ENCODE measurements around the gene NR4A2. TPM values are rescaled to one million over a fixed set of nuclear protein-coding genes. Genes with fewer than 3 reads are reported as not detected.

The NR4A2 gene
- polyA plus RNA-seq, 1 experiment, result 0.93 TPM

- peak; percentile 81 for DNase-seq (ENCODE audit: low read depth, low spot score)
- Histone ChIP-seq H3K9me3 (ENCODE audit: control insufficient read depth, insufficient read depth, low read length) (no peaks in the 10 kb centered on the region; the same call in 1 of the 2 replicates), H3K4me3 (ENCODE audit: low read depth, low read length) (peak overlapping the region; percentile 79)
Observed at GRCh38 chr2:156334496-156335478, 2.3 kb upstream of the NR4A2 start.

GRCh38 chr2:156333951-156334495 lies 1.5 kb upstream of the NR4A2 start:
- Histone ChIP-seq H3K27ac (ENCODE audit: low read depth, low read length) (peak overlapping the region; percentile 99), H3K9me3 (ENCODE audit: control insufficient read depth, insufficient read depth, low read length) (peaks cover 5% of the 10 kb centered on the region; the same call in 1 of the 2 replicates), H3K27me3 (ENCODE audit: control insufficient read depth, insufficient read depth, low read length) (peaks cover 4% of the 10 kb centered on the region), H3K4me3 (ENCODE audit: low read depth, low read length) (peak overlapping the region; percentile 79)
- CTCF ChIA-PET, result interaction anchor here (0.6 to 7.7 kb wide), 31 partner anchors 9 to 1722 kb away, joined by 3 to 159 read pairs (median 7); no protein-coding TSS in a partner anchor
- DNase-seq (ENCODE audit: low read depth, low spot score), result no peak
- peak; percentile 15; the same call in 1 of the 2 replicates for TF ChIP-seq CTCF (IDR thresholded peaks at IDR 0.05; ENCODE audit: low read depth, low read length)
- POLR2A ChIA-PET, result interaction anchor here (0.8 to 2.0 kb wide), 7 partner anchors 9 to 256 kb away, joined by 3 to 13 read pairs (median 5); no protein-coding TSS in a partner anchor

More at GRCh38 chr2:156334496-156335478, 2.3 kb upstream of the NR4A2 start:
- H3K27ac ChIP-seq (ENCODE audit: low read depth, low read length), result peak overlapping the region; percentile 99
- H3K27me3 ChIP-seq (ENCODE audit: control insufficient read depth, insufficient read depth, low read length), result peaks cover 4% of the 10 kb centered on the region
- peak; percentile 17; the same call in 1 of the 2 replicates for TF ChIP-seq CTCF (IDR thresholded peaks at IDR 0.05; ENCODE audit: low read depth, low read length)
- POLR2A ChIA-PET, result interaction anchor here (0.6 to 2.0 kb wide), 7 partner anchors 15 to 255 kb away, joined by 3 to 13 read pairs (median 5); no protein-coding TSS in a partner anchor
- CTCF ChIA-PET, result interaction anchor here (0.6 to 7.7 kb wide), 88 partner anchors 9 to 1721 kb away, joined by 3 to 159 read pairs (median 5); partner anchors contain the start of gene GALNT5

GRCh38 chr2:156333274-156333950 lies 891 bp upstream of the NR4A2 start:
- no peak for TF ChIP-seq CTCF (IDR thresholded peaks at IDR 0.05; ENCODE audit: low read depth, low read length)
- no peak for DNase-seq (ENCODE audit: low read depth, low spot score)
- H3K27me3 ChIP-seq (ENCODE audit: control insufficient read depth, insufficient read depth, low read length), result peaks cover 4% of the 10 kb centered on the region
- peak overlapping the region; percentile 99 for H3K27ac ChIP-seq (ENCODE audit: low read depth, low read length)
- POLR2A ChIA-PET, result interaction anchor here (1.0 kb wide), 1 partner anchor 9 kb away, joined by 4 read pairs; no protein-coding TSS in a partner anchor
- CTCF ChIA-PET, result interaction anchor here (0.7 to 7.7 kb wide), 13 partner anchors 8 to 1723 kb away, joined by 3 to 159 read pairs (median 7); no protein-coding TSS in a partner anchor
- H3K4me3 ChIP-seq (ENCODE audit: low read depth, low read length), result peak overlapping the region; percentile 79
- peaks cover 6% of the 10 kb centered on the region; the same call in 1 of the 2 replicates for H3K9me3 ChIP-seq (ENCODE audit: control insufficient read depth, insufficient read depth, low read length)

- TF ChIP-seq CTCF (IDR thresholded peaks at IDR 0.05; ENCODE audit: low read depth, low read length), result no peak
- peak overlapping the region; percentile 79 for H3K4me3 ChIP-seq (ENCODE audit: low read depth, low read length)
- H3K9me3 ChIP-seq (ENCODE audit: control insufficient read depth, insufficient read depth, low read length), result peaks cover 6% of the 10 kb centered on the region; the same call in 1 of the 2 replicates
- peaks cover 4% of the 10 kb centered on the region for H3K27me3 ChIP-seq (ENCODE audit: control insufficient read depth, insufficient read depth, low read length)
- CTCF ChIA-PET, result interaction anchor here (7.7 kb wide), 1 partner anchor 256 kb away, joined by 159 read pairs; no protein-coding TSS in a partner anchor
- DNase-seq (ENCODE audit: low read depth, low spot score), result no peak
- POLR2A ChIA-PET, result no interaction called here
- peak overlapping the region; percentile 94 for H3K27ac ChIP-seq (ENCODE audit: low read depth, low read length)
Observed at GRCh38 chr2:156332284-156332533, 312 bp downstream of the NR4A2 start.
